NB4 (cell line): Measurements from ENCODE around the gene TMEM145.

Source experiments
- CTCF ChIP-seq: IDR thresholded peaks from one replicate; pipeline ENCODE4 v1.5.1; 2012; ENCODE audit warnings: low read depth, low read length
- MYC ChIP-seq: IDR thresholded peaks from 2 replicates; pipeline ENCODE4 v1.6.1; 2011; ENCODE audit warnings: low read depth, low read length
- POLR2A ChIP-seq: IDR thresholded peaks from 2 replicates; pipeline ENCODE4 v1.6.1; 2011; ENCODE audit warnings: mild to moderate bottlenecking; ENCODE audit not compliant: insufficient read length; ENCODE audit errors: extremely low read depth
- TF ChIP-seq, protein P1 (sequence below): IDR thresholded peaks from 2 replicates; pipeline ENCODE4 v1.6.1; 2011; ENCODE audit warnings: low read depth, low read length

DNA sequence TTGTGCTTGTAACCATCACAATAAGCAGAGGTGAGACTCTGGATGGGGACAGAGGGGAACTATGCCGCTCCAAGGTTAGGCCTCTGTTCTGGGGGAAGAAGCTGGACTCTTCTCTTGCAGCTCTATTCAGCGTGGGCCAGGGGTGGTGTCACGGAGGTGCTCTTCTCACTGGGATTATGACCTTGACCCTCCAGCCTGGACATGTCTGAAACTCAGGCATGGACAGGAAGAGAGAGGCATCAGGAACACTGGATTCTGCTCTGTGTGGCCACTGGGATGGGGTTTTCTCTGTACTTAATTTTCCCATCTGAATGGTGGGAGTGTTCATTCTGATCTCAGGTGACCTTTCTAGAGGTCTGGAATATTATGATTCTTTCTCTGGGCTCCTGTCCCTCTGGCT lies 19.9 kb downstream of the TMEM145 start:
- TF ChIP-seq CTCF (no peak), POLR2A (no peak), MYC (no peak)
- TF ChIP-seq, protein P1, sequence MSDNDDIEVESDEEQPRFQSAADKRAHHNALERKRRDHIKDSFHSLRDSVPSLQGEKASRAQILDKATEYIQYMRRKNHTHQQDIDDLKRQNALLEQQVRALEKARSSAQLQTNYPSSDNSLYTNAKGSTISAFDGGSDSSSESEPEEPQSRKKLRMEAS = no peak
